ENCODE results near the gene CITED4. TPM values are rescaled to one million over a fixed set of nuclear protein-coding genes. Genes with fewer than 3 reads are reported as not detected.

The CITED4 gene
- polyA plus RNA-seq, 1 of the 3 experiments (the other 2 are of a cell fraction), result 10.1 TPM

DNA sequence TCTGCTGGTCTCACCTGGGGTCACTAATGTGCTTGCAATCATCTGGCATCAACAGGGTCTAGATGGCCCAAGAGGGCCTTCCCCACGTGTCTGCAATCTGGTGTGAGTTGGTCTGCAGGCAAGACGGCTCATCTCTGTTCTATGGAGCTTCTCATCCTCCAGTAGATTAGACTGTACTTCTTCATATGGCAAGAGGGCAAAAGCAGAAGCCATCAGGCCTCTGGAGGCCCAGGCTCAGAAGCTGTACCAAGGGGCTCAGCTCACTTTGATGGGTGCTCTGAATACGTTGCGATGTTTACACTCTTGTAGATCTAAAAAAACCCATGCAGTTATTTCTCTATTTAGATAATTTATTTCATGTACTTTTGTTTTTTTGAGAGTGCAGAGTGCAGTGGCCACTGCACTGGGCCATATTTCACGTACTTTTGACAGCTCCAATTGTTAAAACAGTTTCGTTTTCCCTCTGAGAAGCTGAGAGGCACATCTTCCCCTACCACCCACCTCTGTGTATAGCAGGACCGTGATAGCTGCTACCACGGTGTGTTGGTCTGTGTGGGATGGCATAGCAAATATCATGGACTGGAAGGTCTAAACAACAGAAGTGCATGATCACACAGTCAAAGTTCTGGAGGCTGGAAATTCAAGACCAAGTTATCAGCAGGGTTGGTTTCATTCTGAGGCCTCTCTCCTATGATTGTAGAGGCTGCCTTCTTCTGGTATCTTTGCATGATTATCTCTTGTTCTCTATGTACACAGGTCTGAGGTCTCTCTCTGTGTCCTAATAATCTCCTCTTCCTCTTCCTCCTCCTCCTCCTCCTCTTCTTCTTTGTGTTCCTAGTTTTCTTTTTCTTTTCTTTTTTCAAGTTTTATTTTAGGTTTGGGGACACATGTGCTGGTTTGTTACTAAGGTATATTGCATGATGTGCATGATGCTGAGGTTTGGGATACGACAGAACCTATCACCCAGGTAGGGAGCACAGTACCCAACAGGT, 17.0 kb downstream of the CITED4 start:
- H3K9me3 ChIP-seq, result no peaks in the 10 kb centered on the region
- no peaks in the 10 kb centered on the region for H3K36me3 ChIP-seq (replicated peaks in 1 of 2; ENCODE audit: control insufficient read depth in 1 of 2, insufficient read depth in 2 of 2, low read length in 1 of 2)
- H3F3A ChIP-seq (replicated peaks; ENCODE audit: insufficient read depth), result no peaks in the 10 kb centered on the region
- H3K4me2 ChIP-seq, result no peak overlapping the region
- no peaks in the 10 kb centered on the region for H3K79me2 ChIP-seq (ENCODE audit: insufficient read depth)
- ChIA-PET CTCF (interaction anchor here (1.1 to 11.9 kb wide), 3 partner anchors 11 to 103 kb away, joined by 3 to 153 read pairs (median 3); no protein-coding TSS in a partner anchor), POLR2A (interaction anchor here (0.6 kb wide), 2 partner anchors 55 to 58 kb away, joined by 3 read pairs; no protein-coding TSS in a partner anchor)
- no peak overlapping the region for H3K9ac ChIP-seq
- H4K20me1 ChIP-seq (ENCODE audit: insufficient read depth), result no peaks in the 10 kb centered on the region
- H3K27ac ChIP-seq (ENCODE audit: low read depth in 2 of 2, low read length in 1 of 2), result no peak overlapping the region
- H3K4me1 ChIP-seq (ENCODE audit: control insufficient read depth in 1 of 2, insufficient read depth in 2 of 2, low read depth in 1 of 2, low read length in 1 of 2), result no peaks in the 10 kb centered on the region; a peak in 1 of 4 replicates
- H2AFZ ChIP-seq (ENCODE audit: low read depth), result no peak overlapping the region
- no peaks in the 10 kb centered on the region for H3K9me2 ChIP-seq
- WGBS (ENCODE audit: low lambda C conversion rate), result 78% methylated on average over 9 of the region's 9 CpGs
- TF ChIP-seq, protein P1, sequence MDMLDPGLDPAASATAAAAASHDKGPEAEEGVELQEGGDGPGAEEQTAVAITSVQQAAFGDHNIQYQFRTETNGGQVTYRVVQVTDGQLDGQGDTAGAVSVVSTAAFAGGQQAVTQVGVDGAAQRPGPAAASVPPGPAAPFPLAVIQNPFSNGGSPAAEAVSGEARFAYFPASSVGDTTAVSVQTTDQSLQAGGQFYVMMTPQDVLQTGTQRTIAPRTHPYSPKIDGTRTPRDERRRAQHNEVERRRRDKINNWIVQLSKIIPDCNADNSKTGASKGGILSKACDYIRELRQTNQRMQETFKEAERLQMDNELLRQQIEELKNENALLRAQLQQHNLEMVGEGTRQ (IDR thresholded peaks at IDR 0.05; ENCODE audit: borderline replicate concordance, low read depth, low read length), result no peak
- TF ChIP-seq NRF1 (IDR thresholded peaks at IDR 0.05; ENCODE audit: low read depth, low read length) (no peak), TCF12 (IDR thresholded peaks at IDR 0.05) (no peak), GABPA (IDR thresholded peaks at IDR 0.05; ENCODE audit: low read depth) (no peak), FOXJ3 (CRISPR knock-in tag; IDR thresholded peaks at IDR 0.05) (no peak), NFIC (IDR thresholded peaks at IDR 0.05; ENCODE audit: borderline replicate concordance) (no peak), TEAD4 (IDR thresholded peaks at IDR 0.05; ENCODE audit: borderline replicate concordance, insufficient read depth) (no peak), RFX5 (IDR thresholded peaks at IDR 0.05; ENCODE audit: low read length) (no peak), MEF2A (IDR thresholded peaks at IDR 0.05; ENCODE audit: borderline replicate concordance, low read depth) (no peak), GATA2 (CRISPR knock-in tag; IDR thresholded peaks at IDR 0.05) (no peak)
- no peak overlapping the region for H3K4me3 ChIP-seq (ENCODE audit: low read depth in 2 of 2, low read length in 1 of 2)
- DNase-seq, result no peak
- H3K27me3 ChIP-seq (ENCODE audit: insufficient read depth), result no peaks in the 10 kb centered on the region

DNA sequence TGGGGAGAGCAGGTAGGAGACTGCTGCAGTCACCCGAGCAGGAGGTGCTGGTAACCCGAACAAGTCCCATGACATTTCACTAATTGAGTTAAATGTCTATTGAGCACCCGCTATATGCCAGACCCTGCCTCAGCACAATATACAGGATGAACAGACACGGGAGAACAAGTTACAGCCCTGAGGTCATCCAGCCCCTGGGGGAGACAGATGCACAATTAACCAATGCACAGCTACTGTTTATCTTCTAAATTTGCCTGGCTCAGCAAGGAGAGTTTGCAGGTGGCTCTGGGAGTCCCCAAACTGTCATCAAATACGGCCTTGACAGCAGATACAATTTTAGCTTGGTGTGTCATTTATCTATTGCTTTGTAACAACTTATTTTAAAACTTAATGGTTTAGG, 18.1 kb downstream of the CITED4 start:
- Histone ChIP-seq H3K9me3 (no peaks in the 10 kb centered on the region), H3K9ac (no peak overlapping the region), H3K4me2 (no peak overlapping the region), H3K27me3 (ENCODE audit: insufficient read depth) (no peaks in the 10 kb centered on the region), H3K79me2 (ENCODE audit: insufficient read depth) (no peaks in the 10 kb centered on the region), H3F3A (replicated peaks; ENCODE audit: insufficient read depth) (no peaks in the 10 kb centered on the region), H4K20me1 (ENCODE audit: insufficient read depth) (no peaks in the 10 kb centered on the region), H2AFZ (ENCODE audit: low read depth) (no peak overlapping the region), H3K36me3 (replicated peaks in 1 of 2; ENCODE audit: control insufficient read depth in 1 of 2, insufficient read depth in 2 of 2, low read length in 1 of 2) (no peaks in the 10 kb centered on the region), H3K4me3 (ENCODE audit: low read depth in 2 of 2, low read length in 1 of 2) (no peak overlapping the region), H3K4me1 (ENCODE audit: control insufficient read depth in 1 of 2, insufficient read depth in 2 of 2, low read depth in 1 of 2, low read length in 1 of 2) (no peaks in the 10 kb centered on the region; a peak in 1 of 4 replicates), H3K27ac (ENCODE audit: low read depth in 2 of 2, low read length in 1 of 2) (no peak overlapping the region), H3K9me2 (no peaks in the 10 kb centered on the region)
- WGBS (ENCODE audit: low lambda C conversion rate), result 34% methylated on average over 5 of the region's 5 CpGs
- DNase-seq, result peak; percentile 64
- CTCF ChIA-PET, result interaction anchor here (1.4 to 11.9 kb wide), 2 partner anchors 70 to 105 kb away, joined by 3 to 153 read pairs; no protein-coding TSS in a partner anchor
- TF ChIP-seq, protein P1 (IDR thresholded peaks at IDR 0.05; ENCODE audit: borderline replicate concordance, low read depth, low read length), result no peak
- TF ChIP-seq GATA2 (CRISPR knock-in tag; IDR thresholded peaks at IDR 0.05) (0 out of 2 replicates have a peak, but pooled peaks have one; percentile 28), CHD2 (IDR thresholded peaks at IDR 0.05; ENCODE audit: low read length, partially characterized antibody) (peak; percentile 17), JUND (IDR thresholded peaks at IDR 0.05) (no peak), EP300 (IDR thresholded peaks at IDR 0.05; ENCODE audit: borderline replicate concordance in 1 of 2, low read depth in 1 of 2, low read length in 1 of 2) (peak in 1 of 2 experiments; percentile 63; a peak in 1 of 4 replicates), FOXJ3 (CRISPR knock-in tag; IDR thresholded peaks at IDR 0.05) (0 out of 2 replicates have a peak, but pooled peaks have one; percentile 29)
- POLR2A ChIA-PET, result no interaction called here
